Inferior parietal cortex (tissue), 1 donor: ENCODE data around the gene SPATA13.
"Not testable (repeated sequence)": the region's sequence is repeated elsewhere in the genome, so short reads cannot be mapped to it uniquely, and the experiment has no call there.

Source experiments
- DNase-seq: peaks from one replicate; pipeline ENCODE4 v3.0.0-alpha.2; 2016; ENCODE audit errors: extremely low spot score

SPATA13 gene

GRCh38 chr13:24195626-24196025 lies 35.1 kb downstream of the SPATA13 start:
- no peak for DNase-seq

DNA sequence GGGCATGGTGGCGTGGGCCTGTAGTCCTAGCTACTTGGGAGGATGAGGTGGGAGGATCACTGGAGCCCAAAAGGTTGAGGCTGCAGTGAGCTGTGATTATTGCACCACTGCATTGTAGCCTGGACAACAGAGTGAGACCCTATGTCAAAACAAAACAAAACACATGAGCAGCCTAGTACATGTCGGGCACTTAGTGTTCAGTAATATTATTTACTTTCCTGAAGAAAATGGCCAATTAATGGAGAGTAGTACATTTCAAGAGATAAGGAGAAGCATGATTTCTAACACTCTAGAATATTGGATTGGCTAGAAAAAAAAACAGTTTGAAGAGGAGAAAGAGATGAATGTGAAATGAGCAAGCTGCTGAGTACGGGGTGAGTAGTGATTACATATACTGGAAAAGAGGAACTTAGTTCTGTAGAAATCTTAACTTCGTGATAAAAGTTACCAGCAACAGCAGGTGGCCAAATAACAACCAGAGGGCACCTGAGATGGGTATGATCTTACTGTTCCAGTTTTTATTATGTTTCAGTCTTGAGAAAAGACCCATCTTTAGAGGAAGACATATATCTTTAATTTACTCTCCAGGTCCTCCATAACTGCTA lies 36.2 kb downstream of the SPATA13 start:
- no peak for DNase-seq

- no peak for DNase-seq
Observed at GRCh38 chr13:24199016-24199415, 38.5 kb downstream of the SPATA13 start.

DNA sequence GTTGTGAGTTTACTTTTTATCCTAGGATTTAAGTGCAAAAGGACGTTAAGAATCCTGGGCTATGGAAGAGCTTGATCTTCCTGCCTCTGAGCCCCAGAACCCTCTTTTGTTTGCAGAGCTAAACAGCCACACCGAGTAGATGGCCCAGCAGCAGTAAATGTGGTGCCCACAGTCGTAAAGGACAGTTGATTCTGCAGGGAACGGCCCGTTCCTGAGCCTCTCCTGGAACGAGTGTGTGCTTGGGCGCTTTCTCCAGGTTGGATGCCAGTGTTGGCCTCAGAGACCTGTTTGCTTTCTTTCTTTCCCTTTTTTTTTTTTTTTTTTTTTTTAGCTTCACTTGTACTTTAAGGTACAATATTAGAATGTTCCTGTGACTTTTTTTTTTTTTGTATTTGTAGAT lies 41.7 kb downstream of the SPATA13 start:
- DNase-seq: no peak

- DNase-seq: no peak
Observed at GRCh38 chr13:24203273-24203672, 42.8 kb downstream of the SPATA13 start.

- DNase-seq: no peak
Observed at GRCh38 chr13:24203811-24204210, 43.3 kb downstream of the SPATA13 start.

- DNase-seq: not testable (repeated sequence)
Observed at GRCh38 chr13:24205076-24205475, 44.6 kb downstream of the SPATA13 start.

- DNase-seq: no peak
Observed at GRCh38 chr13:24207841-24208667, 47.5 kb downstream of the SPATA13 start.

DNA sequence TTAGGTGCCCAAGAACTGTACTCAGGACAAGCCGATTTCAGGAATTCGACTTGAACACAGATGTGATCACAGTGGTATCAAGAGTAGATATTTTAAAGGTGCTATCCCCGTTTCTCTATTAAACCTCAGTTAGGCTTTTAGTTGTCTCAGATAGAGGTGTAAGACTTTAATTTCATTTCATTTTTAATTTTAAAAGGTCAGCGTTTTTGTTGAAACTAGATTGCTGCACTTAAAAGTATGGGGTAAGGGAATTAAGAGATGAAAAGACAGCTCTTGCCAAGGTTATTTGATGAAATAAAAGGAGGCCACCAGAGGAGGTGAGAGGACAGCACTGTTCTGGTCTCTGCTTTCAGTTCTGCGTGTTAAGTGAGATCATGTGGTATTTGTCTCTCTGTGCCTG lies 48.6 kb downstream of the SPATA13 start:
- no peak for DNase-seq

- no peak for DNase-seq
Observed at GRCh38 chr13:24212254-24212653, 51.7 kb downstream of the SPATA13 start.

DNA sequence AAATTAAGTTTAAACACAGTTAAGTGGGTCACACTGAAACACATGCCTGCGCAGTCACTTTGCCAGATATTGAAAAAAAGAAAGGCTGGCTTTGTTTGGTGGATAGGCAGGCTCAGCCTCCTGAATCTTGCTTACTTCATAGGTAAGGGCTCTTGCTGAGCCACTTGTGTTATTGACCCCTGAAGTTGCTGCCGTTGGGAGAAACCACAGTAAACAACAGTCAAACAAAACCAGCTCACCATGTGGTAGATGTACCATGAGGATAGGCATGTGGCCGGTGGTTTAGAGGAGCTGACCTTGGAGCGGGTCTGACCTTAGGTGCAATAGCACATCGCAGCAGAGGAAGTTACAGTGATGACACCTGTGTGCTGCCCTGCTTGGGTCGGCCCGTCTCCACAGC lies 52.2 kb downstream of the SPATA13 start:
- no peak for DNase-seq

DNA sequence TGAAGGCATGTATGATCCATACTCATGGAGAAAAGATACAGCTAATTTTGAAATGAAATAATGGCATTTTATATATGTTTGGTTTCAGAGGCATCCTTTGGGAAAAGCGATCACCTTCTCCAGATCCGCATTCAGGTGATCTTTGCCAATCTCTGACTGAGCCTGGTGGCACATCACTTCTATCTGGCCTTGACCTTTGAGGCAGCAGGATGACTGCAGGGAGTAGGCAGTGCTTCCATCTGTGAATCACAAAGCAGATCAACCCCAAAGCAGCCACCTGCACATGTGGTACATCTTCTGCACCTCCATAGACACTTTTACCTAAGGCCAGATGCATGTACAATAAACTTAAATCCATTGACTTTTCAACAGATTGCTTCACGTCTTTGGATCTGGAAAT lies 53.4 kb downstream of the SPATA13 start:
- DNase-seq: no peak

GRCh38 chr13:24214528-24214927 lies 54.0 kb downstream of the SPATA13 start:
- no peak for DNase-seq

DNA sequence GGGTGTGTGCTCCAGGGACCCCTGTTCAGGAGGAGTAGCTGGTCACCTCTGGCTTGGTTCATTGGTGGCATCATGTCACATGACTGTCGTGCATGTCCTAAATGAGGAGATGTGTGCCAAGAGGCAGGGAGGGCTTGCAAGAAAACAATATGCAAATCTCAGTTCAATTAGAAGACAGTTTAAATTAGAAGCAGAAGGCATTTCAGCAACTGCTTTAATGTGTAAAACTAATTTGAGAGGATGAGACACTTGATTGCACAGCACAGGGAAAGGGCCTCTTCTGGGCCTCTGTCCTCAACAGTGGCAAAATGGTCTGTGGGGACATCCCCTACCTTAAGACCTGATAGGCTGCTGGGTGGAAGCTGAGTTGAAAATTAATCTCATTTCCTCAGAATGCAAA lies 54.6 kb downstream of the SPATA13 start:
- DNase-seq: no peak

DNA sequence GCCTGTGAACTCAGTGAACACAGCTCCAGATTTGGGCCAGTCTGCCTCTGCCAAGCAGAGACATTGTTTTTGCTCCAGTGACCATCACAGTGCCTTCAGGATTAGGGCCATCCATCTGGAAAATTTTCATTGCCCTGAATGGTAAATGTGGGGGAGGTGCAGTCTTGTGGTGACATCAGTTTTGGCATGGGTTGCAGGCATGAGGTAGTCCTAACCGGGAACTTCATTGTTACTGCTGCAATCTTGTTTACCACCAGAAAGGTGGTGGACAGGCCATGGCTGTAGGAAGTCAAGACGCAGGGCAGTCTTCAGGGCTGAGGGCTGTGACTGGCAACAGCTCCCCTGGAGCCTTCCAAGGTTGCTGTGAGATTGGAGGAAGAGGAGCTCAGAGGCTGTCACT lies 55.2 kb downstream of the SPATA13 start:
- DNase-seq: peak; percentile 53

DNA sequence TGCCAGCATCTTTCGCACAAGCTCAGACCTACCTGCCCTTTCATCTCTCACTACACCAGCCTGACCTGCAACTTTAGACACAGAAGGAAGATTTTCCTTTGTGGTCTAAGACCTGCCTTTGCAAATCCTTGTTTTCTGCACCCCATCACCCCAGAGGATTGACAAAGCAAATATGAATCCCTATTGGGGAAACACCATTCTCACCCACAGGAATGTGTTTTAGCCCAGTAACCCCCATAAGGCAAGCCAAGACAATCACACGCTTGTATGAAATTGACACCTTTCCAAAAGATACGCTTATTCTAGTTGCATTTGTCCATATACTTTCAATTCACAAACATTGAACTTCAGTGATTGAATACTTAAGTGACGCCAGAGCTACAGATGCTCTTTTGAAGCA lies 55.7 kb downstream of the SPATA13 start:
- DNase-seq: no peak

- not testable (repeated sequence) for DNase-seq
Observed at GRCh38 chr13:24216779-24217178, 56.3 kb downstream of the SPATA13 start.

GRCh38 chr13:24217601-24218281 lies 57.2 kb downstream of the SPATA13 start:
- DNase-seq: peak; percentile 16

DNA sequence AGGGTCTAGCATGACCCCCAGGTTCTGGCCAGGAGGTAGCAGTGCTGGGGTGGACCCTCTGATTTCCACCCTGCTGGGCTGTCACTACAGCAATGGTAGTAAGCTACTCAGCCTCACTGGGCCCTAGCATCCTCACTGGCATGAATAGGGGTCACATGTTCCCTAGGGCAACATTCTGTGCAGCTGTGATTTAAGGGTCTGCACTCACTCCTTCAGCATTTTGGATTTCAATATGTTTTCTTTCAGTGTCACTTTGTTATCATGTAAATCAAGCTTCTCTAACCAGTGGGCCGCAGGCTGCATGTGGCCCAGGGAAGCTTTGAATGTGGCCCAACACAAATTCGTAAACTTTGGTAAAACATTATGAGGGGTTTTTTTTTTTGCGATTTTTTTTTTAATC lies 57.8 kb downstream of the SPATA13 start:
- no peak for DNase-seq

DNA sequence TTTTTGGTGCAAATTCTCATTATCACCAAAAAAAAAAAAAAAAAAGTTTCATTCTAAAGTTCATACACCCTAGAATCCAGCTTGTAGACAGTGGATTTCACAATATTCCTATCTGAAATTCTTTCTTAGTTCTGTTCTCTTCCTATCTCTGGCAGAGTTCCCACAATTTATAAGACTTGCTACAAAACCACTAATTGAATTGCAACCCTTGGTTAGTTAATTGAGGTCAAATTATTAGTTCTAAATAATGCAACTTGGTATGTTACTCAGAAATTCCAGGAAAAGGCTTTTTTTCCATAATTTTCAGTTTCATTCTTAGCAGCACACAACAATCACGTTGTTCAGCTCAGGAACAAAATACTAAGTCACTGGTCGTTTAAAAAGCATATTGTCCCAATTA lies 58.5 kb downstream of the SPATA13 start:
- DNase-seq: no peak

DNA sequence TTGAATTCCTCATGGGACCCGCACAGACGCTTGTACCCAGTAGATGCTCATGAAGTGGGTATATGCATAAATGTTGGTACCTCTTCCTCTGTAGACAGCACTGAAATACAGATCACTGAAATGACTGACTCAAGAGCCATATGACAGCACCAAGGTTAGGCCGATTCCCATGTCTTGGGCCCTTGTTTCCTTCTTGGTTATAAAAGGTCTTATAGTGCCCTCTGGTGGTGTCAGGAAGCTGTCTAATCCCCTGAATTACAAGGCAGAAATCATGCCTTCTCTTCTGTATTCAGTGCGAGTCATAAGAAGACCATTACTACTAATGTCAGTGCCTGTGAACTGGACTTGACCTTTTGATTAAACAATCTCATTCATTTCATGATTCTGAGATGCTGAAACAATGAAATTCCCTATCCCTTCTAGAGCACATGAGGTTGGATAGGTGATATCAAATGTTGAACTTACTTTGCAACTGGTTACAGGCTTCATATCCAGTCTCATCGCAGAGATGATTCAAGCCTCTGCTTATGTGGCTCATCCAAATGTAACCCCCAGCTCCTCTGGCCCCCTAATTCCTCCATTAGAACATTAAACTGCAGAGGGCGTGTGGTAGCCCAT lies 59.7 kb downstream of the SPATA13 start:
- DNase-seq: peak; percentile 95

DNA sequence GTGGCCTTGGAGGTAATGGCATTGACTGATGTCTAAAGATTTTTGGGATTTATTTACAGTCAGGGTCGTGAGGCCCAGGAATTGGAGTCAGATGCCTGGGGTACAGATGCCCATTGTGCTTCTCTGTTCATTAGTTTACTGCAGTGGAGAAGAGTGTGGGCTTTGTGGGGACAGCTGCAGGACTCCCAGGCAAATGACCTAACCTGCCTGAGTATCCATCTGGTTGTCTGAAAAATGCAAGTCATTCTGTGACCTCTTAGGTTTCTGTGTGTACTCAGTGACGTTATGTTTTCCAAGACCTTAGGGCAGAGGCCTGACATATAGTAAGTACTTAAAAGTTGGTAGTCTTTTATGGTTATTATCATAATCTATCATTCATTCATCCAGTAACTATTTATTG lies 60.5 kb downstream of the SPATA13 start:
- DNase-seq: no peak
